ENCODE data around the gene TVP23A. TPM values are rescaled to one million over a fixed set of nuclear protein-coding genes. Genes with fewer than 3 reads are reported as not detected.

Gene TVP23A
- total and polyA plus RNA-seq, 8 donors: 0.05 to 0.34 (median 0.16) TPM; not detected in 3

DNA sequence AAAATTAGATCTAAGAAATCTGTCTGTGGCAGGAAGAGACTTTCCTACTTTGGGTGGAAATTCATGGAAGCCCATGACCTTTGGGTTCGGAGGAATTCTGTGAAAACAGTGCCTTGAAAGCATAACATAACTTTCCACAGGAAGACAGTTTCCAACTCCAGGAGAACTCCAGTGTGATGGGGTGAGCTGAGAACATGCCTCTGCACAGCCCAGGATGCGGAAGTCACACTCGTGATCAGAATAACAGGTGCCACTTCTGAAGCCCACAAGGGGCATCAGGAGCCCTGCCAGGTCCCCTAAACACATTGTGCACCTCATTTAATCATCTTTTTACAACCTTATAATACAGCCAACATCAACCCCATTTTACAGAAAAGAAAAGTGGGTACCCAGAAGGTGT is 9.7 kb downstream of the TVP23A start:
- TF ChIP-seq, protein P1, sequence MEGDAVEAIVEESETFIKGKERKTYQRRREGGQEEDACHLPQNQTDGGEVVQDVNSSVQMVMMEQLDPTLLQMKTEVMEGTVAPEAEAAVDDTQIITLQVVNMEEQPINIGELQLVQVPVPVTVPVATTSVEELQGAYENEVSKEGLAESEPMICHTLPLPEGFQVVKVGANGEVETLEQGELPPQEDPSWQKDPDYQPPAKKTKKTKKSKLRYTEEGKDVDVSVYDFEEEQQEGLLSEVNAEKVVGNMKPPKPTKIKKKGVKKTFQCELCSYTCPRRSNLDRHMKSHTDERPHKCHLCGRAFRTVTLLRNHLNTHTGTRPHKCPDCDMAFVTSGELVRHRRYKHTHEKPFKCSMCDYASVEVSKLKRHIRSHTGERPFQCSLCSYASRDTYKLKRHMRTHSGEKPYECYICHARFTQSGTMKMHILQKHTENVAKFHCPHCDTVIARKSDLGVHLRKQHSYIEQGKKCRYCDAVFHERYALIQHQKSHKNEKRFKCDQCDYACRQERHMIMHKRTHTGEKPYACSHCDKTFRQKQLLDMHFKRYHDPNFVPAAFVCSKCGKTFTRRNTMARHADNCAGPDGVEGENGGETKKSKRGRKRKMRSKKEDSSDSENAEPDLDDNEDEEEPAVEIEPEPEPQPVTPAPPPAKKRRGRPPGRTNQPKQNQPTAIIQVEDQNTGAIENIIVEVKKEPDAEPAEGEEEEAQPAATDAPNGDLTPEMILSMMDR (IDR thresholded peaks at IDR 0.05): no peak
- FAIRE-seq (no peak), ATAC-seq (no peak), DNase-seq (no peak)
- Histone ChIP-seq H3K4me1 (no peaks in the 10 kb centered on the region), H3K27me3 (no peaks in the 10 kb centered on the region), H3K9me3 (no peaks in the 10 kb centered on the region), H3K4me3 (no peak overlapping the region), H3K36me3 (no peaks in the 10 kb centered on the region), H3K27ac (no peak overlapping the region)
- WGBS, 2 donors: 90% methylated on average over 3 of the region's 3 CpGs
- intact Hi-C loops (cut with DNase I): no loop called here

- no peaks in the 10 kb centered on the region for H3K9me3 ChIP-seq
- DNase-seq (no peak), FAIRE-seq (no peak), ATAC-seq (no peak)
- no peak overlapping the region for H3K27ac ChIP-seq
- WGBS, 2 donors: 87 to 89% methylated on average over 3 of the region's 3 CpGs
- H3K4me3 ChIP-seq: no peak overlapping the region
- H3K27me3 ChIP-seq: no peaks in the 10 kb centered on the region
- H3K36me3 ChIP-seq: no peaks in the 10 kb centered on the region
- intact Hi-C loops (cut with DNase I): no loop called here
- H3K4me1 ChIP-seq: no peaks in the 10 kb centered on the region
- TF ChIP-seq, protein P1 (IDR thresholded peaks at IDR 0.05): no peak
These were observed 10.4 kb downstream of the TVP23A start for GRCh38 chr16:10808218-10808617.

DNA sequence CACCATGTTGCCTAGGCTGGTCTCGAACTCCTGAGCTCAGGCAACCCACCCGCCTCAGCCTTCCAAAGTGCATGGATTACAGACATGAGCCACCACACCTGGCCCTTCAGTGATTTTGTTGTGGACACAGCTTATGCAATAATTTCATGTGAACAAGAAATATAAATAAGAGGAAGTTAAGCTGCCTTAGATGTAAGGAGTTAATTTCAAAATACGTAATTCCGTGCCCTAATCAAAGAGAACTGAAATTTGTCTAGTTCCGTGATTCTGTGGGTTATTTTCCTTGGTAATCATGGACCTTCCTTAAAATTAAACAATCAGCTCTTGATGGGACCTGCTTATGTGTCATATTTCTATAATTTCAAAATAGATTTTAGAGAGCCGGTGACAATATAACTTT is 11.9 kb downstream of the TVP23A start:
- Histone ChIP-seq H3K4me1 (no peaks in the 10 kb centered on the region), H3K27ac (no peak overlapping the region), H3K36me3 (no peaks in the 10 kb centered on the region), H3K4me3 (no peak overlapping the region), H3K27me3 (no peaks in the 10 kb centered on the region), H3K9me3 (no peaks in the 10 kb centered on the region)
- 89 to 91% methylated on average over 6 of the region's 6 CpGs for WGBS, 2 donors
- ATAC-seq: peak in 1 of 4 donors; percentile 12
- no peak for DNase-seq
- TF ChIP-seq, protein P1 (IDR thresholded peaks at IDR 0.05): no peak
- no peak for FAIRE-seq
- intact Hi-C loops (cut with DNase I): no loop called here

GRCh38 chr16:10805334-10805733 is 13.3 kb downstream of the TVP23A start:
- Histone ChIP-seq H3K4me3 (no peak overlapping the region), H3K27me3 (no peaks in the 10 kb centered on the region), H3K36me3 (no peaks in the 10 kb centered on the region), H3K27ac (no peak overlapping the region), H3K4me1 (no peaks in the 10 kb centered on the region), H3K9me3 (no peaks in the 10 kb centered on the region)
- intact Hi-C loops (cut with DNase I): no loop called here
- WGBS, 2 donors: 85 to 88% methylated on average over 9 of the region's 9 CpGs
- TF ChIP-seq, protein P1 (IDR thresholded peaks at IDR 0.05): no peak
- no peak for DNase-seq
- no peak for ATAC-seq
- FAIRE-seq: no peak

- H3K4me1 ChIP-seq: no peaks in the 10 kb centered on the region
- no peak for DNase-seq
- no peak overlapping the region for H3K4me3 ChIP-seq
- H3K9me3 ChIP-seq: no peaks in the 10 kb centered on the region
- FAIRE-seq: no peak
- H3K27me3 ChIP-seq: no peaks in the 10 kb centered on the region
- H3K36me3 ChIP-seq: no peaks in the 10 kb centered on the region
- intact Hi-C loops (cut with DNase I): no loop called here
- TF ChIP-seq, protein P1 (IDR thresholded peaks at IDR 0.05): no peak
- H3K27ac ChIP-seq: peak overlapping the region in 1 of 4 donors; percentile 19
- 92% methylated on average over 3 of the region's 3 CpGs for WGBS, 2 donors
- ATAC-seq: peak in 2 of 4 donors; percentile 29 to 49
These were observed 18.9 kb downstream of the TVP23A start for GRCh38 chr16:10799736-10800135.
